MCF 10A (cell line): ENCODE results near the gene THAP12. TPM values are rescaled to one million over a fixed set of nuclear protein-coding genes. Genes with fewer than 3 reads are reported as not detected.

Experiments used
- BruUV-seq: library from RNA; stranded (reverse); fragments of 400-500 nt; replicated peaks from 2 replicates; lab custom pipeline; 2021; lab: Mats Ljungman, UMichigan
- CTCF ChIA-PET: fragments of 300-600 bp; sonication (Branson Sonifier 250); formaldehyde crosslinking; extraction: SDS; loops from one replicate; lab custom pipeline; 2021; ENCODE audit warnings: antibody characterized with exemption, inconsistent platforms; lab: Yijun Ruan, JAX
- POLR2A ChIA-PET: fragments of 300-600, 350-650 bp; sonication (Branson Sonifier 250); formaldehyde crosslinking; extraction: SDS; loops from one replicate; lab custom pipeline; 2020; ENCODE audit warnings: antibody characterized with exemption, inconsistent platforms; lab: Yijun Ruan, JAX
- DNase-seq: peaks from one replicate; pipeline ENCODE4 v3.0.0-alpha.2; 2018; ENCODE audit not compliant: unreplicated experiment
- H3K27ac Mint-ChIP-seq: one replicate; pipeline ENCODE4 v1.8.0; 2022; ENCODE audit warnings: mild to moderate bottlenecking, low read depth, mixed read lengths; ENCODE audit not compliant: unreplicated experiment
- H3K27me3 Mint-ChIP-seq: one replicate; pipeline ENCODE4 v1.8.0; 2022; ENCODE audit warnings: mixed read lengths; ENCODE audit not compliant: insufficient read depth, unreplicated experiment
- H3K36me3 Mint-ChIP-seq: one replicate; pipeline ENCODE4 v1.8.0; 2022; ENCODE audit warnings: mild to moderate bottlenecking, moderate library complexity, mixed read lengths; ENCODE audit not compliant: insufficient read depth, unreplicated experiment
- H3K4me1 Mint-ChIP-seq: one replicate; pipeline ENCODE4 v1.8.0; 2022; ENCODE audit warnings: mixed read lengths; ENCODE audit not compliant: insufficient read depth, unreplicated experiment
- H3K4me3 Mint-ChIP-seq: one replicate; pipeline ENCODE4 v1.8.0; 2022; ENCODE audit warnings: mild to moderate bottlenecking, moderate library complexity, mixed read lengths; ENCODE audit not compliant: unreplicated experiment
- H3K9me3 Mint-ChIP-seq: one replicate; pipeline ENCODE4 v1.8.0; 2022; ENCODE audit warnings: mixed read lengths; ENCODE audit not compliant: unreplicated experiment
- intact Hi-C: fragments of 100-400 bp; cut with micrococcal nuclease; formaldehyde crosslinking; loops from 2 replicates; pipeline ENCODE4 v1.14.1; 2022
- total RNA-seq: library from RNA; stranded (reverse); gene quantifications from 2 replicates; pipeline ENCODE4 v1.2.3, GENCODE V29; 2022
- TF ChIP-seq, protein P1 (sequence below): fragments of 200-600 bp; IDR thresholded peaks from one replicate; pipeline ENCODE4 v1.8.0; 2022; ENCODE audit warnings: antibody characterized with exemption, mild to moderate bottlenecking; ENCODE audit not compliant: unreplicated experiment

Gene THAP12
- total RNA-seq, 1 experiment from 2014 or later = 49.3 TPM

DNA sequence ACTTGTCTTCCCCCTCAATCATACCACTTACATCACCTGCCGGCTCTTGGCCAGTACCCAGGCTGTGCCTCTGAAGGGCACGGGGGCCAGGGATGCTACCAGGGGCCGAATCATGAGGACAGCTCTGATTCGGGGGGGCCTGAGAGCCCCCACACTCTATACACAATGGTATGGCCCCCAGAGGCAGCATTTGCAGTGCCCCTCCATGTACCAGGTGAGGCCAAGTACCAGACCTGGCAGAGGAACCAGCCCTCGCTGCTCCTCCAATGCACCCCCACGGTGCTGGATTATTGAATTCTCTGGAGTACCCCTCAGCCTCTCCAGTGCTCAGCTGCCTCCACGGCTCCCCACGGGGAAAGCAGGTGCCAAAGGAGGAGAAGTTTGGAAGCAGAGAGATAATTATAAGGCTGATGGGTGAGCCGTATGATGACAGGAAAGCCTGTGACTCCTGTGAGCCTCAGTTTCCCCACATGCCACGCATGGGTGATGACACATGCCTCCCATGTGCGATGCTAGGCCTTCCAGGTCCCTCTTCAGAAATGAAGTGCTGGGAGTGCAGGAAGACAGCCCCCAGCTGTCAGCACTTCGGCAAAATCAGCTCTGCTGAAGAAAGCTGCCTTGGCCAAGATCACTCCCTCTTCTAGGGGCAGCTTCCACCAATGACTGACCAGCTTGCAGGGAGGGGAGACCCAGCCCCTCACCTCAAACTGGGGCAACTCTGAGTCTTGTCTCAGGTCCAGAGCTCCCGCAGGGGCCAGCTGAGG is 69.9 kb downstream of the THAP12 start:
- ChIA-PET POLR2A (no interaction called here), CTCF (interaction anchor here (0.9 to 15.0 kb wide), 2 partner anchors 12 to 103 kb away, joined by 3 to 271 read pairs; partner anchors contain the start of gene WNT11)
- intact Hi-C loops = no loop called here
- Mint-ChIP-seq H3K4me3 (no peak overlapping the region), H3K36me3 (no peaks in the 10 kb centered on the region), H3K27me3 (no peaks in the 10 kb centered on the region), H3K4me1 (peaks cover 9% of the 10 kb centered on the region), H3K9me3 (no peaks in the 10 kb centered on the region), H3K27ac (no peak overlapping the region)
- no TSS peak for BruUV-seq
- no peak for DNase-seq
- TF ChIP-seq, protein P1, sequence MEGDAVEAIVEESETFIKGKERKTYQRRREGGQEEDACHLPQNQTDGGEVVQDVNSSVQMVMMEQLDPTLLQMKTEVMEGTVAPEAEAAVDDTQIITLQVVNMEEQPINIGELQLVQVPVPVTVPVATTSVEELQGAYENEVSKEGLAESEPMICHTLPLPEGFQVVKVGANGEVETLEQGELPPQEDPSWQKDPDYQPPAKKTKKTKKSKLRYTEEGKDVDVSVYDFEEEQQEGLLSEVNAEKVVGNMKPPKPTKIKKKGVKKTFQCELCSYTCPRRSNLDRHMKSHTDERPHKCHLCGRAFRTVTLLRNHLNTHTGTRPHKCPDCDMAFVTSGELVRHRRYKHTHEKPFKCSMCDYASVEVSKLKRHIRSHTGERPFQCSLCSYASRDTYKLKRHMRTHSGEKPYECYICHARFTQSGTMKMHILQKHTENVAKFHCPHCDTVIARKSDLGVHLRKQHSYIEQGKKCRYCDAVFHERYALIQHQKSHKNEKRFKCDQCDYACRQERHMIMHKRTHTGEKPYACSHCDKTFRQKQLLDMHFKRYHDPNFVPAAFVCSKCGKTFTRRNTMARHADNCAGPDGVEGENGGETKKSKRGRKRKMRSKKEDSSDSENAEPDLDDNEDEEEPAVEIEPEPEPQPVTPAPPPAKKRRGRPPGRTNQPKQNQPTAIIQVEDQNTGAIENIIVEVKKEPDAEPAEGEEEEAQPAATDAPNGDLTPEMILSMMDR = no peak

DNA sequence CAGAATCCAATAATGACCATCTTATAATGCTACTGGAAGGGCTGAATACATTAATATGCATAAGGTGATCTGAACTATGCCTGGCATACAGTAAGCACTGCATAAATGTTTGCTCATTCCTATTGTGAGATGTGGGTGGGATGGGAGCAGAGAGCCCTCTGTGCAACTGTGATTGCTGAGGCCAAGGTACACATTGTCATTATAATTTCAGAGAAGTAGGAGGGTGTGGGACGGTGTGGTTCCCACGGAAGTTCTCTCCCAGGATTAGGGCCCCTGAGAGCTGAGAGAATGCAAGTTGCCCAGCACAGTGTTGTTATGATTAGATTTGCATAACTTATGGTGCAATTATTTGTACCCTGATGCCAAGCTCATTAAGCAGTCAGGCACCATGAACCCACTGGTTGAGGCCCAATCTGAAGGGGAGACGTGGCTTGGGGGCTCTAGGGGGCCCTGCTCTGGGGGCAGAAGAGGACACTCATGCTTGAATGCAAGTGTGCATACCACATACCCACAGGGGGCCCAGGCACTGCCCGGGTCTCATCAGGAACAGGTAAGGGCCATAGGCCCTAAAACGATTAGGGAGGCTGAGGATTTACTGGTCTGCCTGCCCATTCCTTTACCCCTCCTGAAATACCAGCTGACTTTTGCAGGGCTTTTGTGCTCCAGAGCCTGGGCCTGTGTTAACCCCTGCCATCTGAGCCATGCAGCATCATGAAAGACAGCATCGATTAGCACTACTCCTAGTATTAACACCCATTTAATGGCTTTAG is 72.8 kb downstream of the THAP12 start:
- Mint-ChIP-seq H3K36me3 (no peaks in the 10 kb centered on the region), H3K4me1 (no peaks in the 10 kb centered on the region), H3K27me3 (no peaks in the 10 kb centered on the region), H3K4me3 (no peak overlapping the region), H3K27ac (no peak overlapping the region), H3K9me3 (no peaks in the 10 kb centered on the region)
- intact Hi-C loops = no loop called here
- ChIA-PET CTCF (interaction anchor here (0.6 to 3.2 kb wide), 5 partner anchors 10 to 1218 kb away, joined by 3 to 12 read pairs (median 3); no protein-coding TSS in a partner anchor), POLR2A (interaction anchor here (0.6 kb wide), 1 partner anchor 10 kb away, joined by 4 read pairs; no protein-coding TSS in a partner anchor)
- no peak for DNase-seq
- BruUV-seq = no TSS peak
- TF ChIP-seq, protein P1 = no peak

DNA sequence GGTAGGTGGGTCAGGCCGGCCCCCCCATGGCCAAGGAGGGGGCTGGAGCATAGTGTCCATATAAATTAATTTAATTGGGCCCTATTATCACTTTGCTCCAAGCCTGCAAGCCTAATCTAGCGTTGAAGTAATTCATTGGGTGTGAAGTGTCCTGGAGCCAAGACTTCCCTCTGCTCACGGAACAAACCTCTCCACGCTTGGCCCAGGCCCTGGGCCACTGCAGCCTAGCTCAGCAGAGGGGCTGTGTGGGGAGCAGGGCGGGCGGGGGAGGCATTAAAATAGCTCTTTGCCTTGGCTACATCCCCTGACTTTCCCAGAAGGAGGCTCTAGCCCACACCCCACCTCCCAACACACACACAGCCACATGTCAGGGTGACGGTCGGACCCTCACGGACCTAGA is 73.5 kb downstream of the THAP12 start:
- no peak overlapping the region for H3K27ac Mint-ChIP-seq
- no peaks in the 10 kb centered on the region for H3K9me3 Mint-ChIP-seq
- no peak overlapping the region for H3K4me3 Mint-ChIP-seq
- POLR2A ChIA-PET = no interaction called here
- intact Hi-C loops = no loop called here
- CTCF ChIA-PET = interaction anchor here (0.6 to 3.2 kb wide), 3 partner anchors 11 to 760 kb away, joined by 3 to 12 read pairs (median 11); no protein-coding TSS in a partner anchor
- no peak for DNase-seq
- BruUV-seq = no TSS peak
- H3K27me3 Mint-ChIP-seq = peaks cover 1% of the 10 kb centered on the region
- no peaks in the 10 kb centered on the region for H3K4me1 Mint-ChIP-seq
- TF ChIP-seq, protein P1 = no peak
- H3K36me3 Mint-ChIP-seq = no peaks in the 10 kb centered on the region

DNA sequence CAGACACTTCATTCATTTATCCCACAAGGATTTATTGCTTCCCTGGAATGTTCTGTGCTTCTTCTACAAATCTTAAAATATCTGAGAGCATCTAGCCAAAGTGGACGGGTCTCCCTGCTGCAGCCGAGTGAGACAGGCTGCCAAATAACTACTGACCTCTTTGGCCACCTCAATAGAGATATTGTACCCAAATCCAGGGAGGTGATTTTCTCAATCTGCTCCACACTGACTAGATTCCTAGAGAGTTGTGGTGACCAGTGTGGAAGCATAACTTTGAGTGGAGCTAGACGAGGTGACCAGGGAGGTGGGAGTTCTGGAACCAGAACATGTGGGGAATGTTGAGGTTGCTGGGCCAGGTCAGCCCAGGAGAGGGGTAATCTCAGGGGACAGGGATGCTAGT is 77.5 kb downstream of the THAP12 start:
- no peaks in the 10 kb centered on the region for H3K36me3 Mint-ChIP-seq
- H3K4me1 Mint-ChIP-seq = no peaks in the 10 kb centered on the region
- H3K27me3 Mint-ChIP-seq = peaks cover 15% of the 10 kb centered on the region
- POLR2A ChIA-PET = no interaction called here
- no peak for DNase-seq
- no TSS peak for BruUV-seq
- intact Hi-C loops = no loop called here
- no peak overlapping the region for H3K4me3 Mint-ChIP-seq
- H3K9me3 Mint-ChIP-seq = no peaks in the 10 kb centered on the region
- no peak overlapping the region for H3K27ac Mint-ChIP-seq
- CTCF ChIA-PET = interaction anchor here (0.6 to 1.6 kb wide), 4 partner anchors 16 to 96 kb away, joined by 3 to 5 read pairs (median 4); no protein-coding TSS in a partner anchor
- TF ChIP-seq, protein P1 = no peak
